ENCODE measurements around the gene GNB4.

GNB4 gene

GRCh38 chr3:179348325-179349013 lies 102.8 kb downstream of the GNB4 start:
- DNase-seq: no peak

- DNase-seq: peak; percentile 76
Measured at GRCh38 chr3:179347345-179348194, 103.7 kb downstream of the GNB4 start, which contains the start of gene MFN1. MFN1 (plus strand) TSS chr3:179347709; CDS start chr3:179348852, 1,143 bp downstream.
